WERI-Rb-1 (cell line): ENCODE measurements around the gene XPO4.

Source experiments
- DNase-seq: peaks from one replicate; pipeline ENCODE4 v3.0.0-alpha.2; 2020
- H3K27ac ChIP-seq: fragments of 250-450 bp; sonication (Bioruptor Pico); 2 replicates; pipeline ENCODE4 v1.5.1; 2020; ENCODE audit warnings: mild to moderate bottlenecking, moderate library complexity
- H3K27me3 ChIP-seq: fragments of 250-450 bp; sonication (Bioruptor Pico); 2 replicates; pipeline ENCODE4 v1.5.1; 2021; ENCODE audit warnings: mild to moderate bottlenecking, low read depth, moderate library complexity; ENCODE audit not compliant: insufficient read depth, severe bottlenecking
- H3K36me3 ChIP-seq: fragments of 250-450 bp; sonication (Bioruptor Pico); 2 replicates; pipeline ENCODE4 v1.5.1; 2020; ENCODE audit warnings: mild to moderate bottlenecking, moderate library complexity
- H3K4me3 ChIP-seq: 2 replicates; pipeline ENCODE4 v1.5.1; 2011; ENCODE audit warnings: low read depth, mild to moderate bottlenecking, control low read depth, low read length
- H3K9me3 ChIP-seq: fragments of 250-450 bp; sonication (Bioruptor Pico); 2 replicates; pipeline ENCODE4 v1.5.1; 2021; ENCODE audit warnings: mild to moderate bottlenecking, moderate library complexity; ENCODE audit not compliant: severe bottlenecking
- TF ChIP-seq, protein P1 (sequence below): IDR thresholded peaks from 2 replicates; pipeline ENCODE4 v1.5.1; 2011; ENCODE audit warnings: low read depth, mild to moderate bottlenecking, control low read depth, inconsistent platforms, low read length

Gene XPO4

DNA sequence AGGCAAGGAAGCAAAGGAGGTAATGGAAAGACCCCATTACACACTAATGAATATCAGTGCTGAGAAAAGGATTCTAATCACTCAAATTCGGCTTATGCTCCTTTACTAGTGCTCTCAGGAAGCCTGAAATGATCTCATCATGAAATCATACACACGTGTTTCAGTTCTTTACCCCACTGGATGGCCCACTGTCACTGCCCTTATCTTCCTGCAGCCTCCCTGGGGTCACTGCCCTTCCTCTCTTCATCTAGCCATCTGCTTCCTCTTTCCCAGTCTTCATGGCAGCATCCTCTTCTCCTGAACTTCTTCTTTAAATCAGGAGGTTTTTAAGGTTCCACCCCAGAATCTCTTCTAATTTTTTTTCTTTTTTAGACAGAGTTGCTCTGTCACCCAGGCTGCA is 100.8 kb downstream of the XPO4 start:
- no peak for DNase-seq
- H3K9me3 ChIP-seq: no peaks in the 10 kb centered on the region
- TF ChIP-seq, protein P1, sequence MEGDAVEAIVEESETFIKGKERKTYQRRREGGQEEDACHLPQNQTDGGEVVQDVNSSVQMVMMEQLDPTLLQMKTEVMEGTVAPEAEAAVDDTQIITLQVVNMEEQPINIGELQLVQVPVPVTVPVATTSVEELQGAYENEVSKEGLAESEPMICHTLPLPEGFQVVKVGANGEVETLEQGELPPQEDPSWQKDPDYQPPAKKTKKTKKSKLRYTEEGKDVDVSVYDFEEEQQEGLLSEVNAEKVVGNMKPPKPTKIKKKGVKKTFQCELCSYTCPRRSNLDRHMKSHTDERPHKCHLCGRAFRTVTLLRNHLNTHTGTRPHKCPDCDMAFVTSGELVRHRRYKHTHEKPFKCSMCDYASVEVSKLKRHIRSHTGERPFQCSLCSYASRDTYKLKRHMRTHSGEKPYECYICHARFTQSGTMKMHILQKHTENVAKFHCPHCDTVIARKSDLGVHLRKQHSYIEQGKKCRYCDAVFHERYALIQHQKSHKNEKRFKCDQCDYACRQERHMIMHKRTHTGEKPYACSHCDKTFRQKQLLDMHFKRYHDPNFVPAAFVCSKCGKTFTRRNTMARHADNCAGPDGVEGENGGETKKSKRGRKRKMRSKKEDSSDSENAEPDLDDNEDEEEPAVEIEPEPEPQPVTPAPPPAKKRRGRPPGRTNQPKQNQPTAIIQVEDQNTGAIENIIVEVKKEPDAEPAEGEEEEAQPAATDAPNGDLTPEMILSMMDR: no peak
- H3K27me3 ChIP-seq: no peaks in the 10 kb centered on the region
- H3K36me3 ChIP-seq: peaks cover 52% of the 10 kb centered on the region
- H3K27ac ChIP-seq: no peak overlapping the region
- H3K4me3 ChIP-seq: no peak overlapping the region

DNA sequence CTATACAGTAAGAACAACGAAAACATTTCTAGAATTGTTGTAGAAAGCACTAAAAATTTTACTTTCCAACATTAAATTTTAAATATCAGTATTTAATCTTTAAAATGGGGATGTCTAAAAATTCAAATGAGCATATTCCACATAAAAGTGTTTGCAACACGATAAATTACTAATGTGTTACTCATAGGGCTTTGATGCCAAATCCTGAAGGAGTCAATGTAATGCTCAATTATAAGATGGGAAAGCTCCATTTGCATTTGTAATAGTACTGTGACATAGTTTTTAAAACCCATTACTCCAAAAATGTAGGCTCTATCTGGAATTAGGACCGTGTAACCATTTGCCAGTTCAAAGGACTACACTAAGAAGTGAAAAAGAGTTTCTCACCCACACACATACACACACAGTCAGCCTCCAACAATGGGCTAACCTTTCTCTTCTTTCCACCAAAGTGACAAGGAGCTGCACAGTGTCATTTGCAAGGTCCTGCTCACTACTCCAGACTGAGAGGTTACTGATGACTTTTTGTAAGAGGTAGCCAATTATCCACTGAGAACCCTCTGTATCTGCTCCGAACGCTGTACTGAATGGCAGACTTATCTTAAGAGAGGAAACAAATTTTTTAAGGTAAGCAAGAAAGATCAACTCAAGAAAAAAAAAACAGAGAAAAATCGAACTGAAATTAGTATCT is 102.7 kb downstream of the XPO4 start:
- H3K36me3 ChIP-seq: peaks cover 61% of the 10 kb centered on the region
- TF ChIP-seq, protein P1: no peak
- H3K4me3 ChIP-seq: no peak overlapping the region
- no peak for DNase-seq
- no peak overlapping the region for H3K27ac ChIP-seq
- no peaks in the 10 kb centered on the region for H3K9me3 ChIP-seq
- H3K27me3 ChIP-seq: no peaks in the 10 kb centered on the region

DNA sequence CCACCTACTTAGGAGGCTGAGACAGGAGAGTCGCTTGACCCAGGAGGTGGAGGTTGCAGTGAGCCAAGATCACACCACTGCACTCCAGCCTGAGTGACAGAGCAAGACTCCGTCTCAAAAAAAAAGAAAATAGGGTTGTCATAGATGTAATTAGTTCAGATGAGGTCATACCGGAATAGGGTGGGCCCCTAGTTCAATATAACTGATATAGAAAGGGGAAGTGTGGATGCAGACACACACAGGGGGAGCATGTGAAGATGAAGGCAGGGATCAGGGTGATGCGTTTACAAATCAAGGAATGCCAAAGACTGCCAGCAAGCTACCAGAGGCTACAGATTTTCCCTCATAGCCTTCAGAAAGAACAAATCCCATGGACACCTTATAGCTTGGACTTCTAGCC is 104.5 kb downstream of the XPO4 start:
- Histone ChIP-seq H3K4me3 (no peak overlapping the region), H3K27me3 (no peaks in the 10 kb centered on the region), H3K9me3 (no peaks in the 10 kb centered on the region), H3K27ac (no peak overlapping the region), H3K36me3 (peaks cover 77% of the 10 kb centered on the region)
- TF ChIP-seq, protein P1: no peak
- DNase-seq: no peak

DNA sequence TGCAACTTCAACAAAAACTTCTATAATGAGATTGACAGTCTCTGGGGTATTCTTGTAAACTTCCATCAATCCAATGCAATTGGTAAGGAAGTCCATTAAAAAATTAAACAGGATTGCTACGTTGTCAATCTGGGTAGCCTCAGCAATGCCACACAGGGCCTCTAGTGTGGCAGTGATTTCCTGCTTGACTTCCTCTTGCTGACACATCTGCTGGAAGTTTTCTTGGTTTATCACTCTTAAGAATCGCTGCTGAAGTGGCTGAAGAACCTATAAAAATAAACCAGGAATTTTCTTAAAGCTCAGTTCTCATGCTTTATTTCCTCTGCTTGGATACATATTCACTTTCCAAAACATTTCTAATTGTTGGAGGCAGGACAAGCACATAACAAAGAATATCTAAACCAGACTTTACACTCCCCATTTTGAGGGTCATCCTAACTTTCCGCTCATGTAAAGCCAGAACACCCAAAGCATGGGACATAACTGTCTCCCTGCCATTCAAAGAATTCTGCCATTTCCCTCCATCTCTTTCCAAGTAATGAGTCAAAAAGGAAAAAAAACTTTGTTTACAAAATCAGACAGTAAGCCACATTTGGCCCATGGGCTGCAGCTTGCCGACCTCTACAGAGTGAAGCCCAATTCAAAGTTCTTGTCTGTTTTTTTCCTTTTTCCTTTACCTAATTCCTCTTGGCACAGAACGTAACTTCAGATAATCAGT is 105.6 kb downstream of the XPO4 start:
- Histone ChIP-seq H3K4me3 (no peak overlapping the region), H3K27me3 (no peaks in the 10 kb centered on the region), H3K9me3 (no peaks in the 10 kb centered on the region), H3K36me3 (peaks cover 78% of the 10 kb centered on the region), H3K27ac (no peak overlapping the region)
- TF ChIP-seq, protein P1: no peak
- DNase-seq: no peak

DNA sequence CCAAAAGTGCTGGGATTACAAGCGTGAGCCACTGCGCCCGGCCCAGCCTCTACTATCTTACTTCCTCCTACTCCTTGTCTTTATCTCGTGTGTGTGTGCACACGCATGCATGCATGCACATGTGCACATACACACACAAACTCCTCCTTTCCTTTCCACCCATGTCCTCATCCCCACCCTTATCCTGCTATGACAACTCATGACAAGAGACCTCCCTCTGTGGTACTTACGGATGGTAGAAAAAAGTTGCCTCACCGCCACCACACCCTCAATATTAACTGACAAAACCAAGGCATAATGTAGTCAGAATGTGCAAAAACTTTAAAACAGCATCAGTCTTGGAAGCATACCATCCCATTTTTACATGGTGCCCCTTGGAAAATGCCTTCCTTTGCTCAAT is 112.9 kb downstream of the XPO4 start:
- no peaks in the 10 kb centered on the region for H3K27me3 ChIP-seq
- H3K36me3 ChIP-seq: peaks cover 61% of the 10 kb centered on the region
- H3K9me3 ChIP-seq: no peaks in the 10 kb centered on the region
- DNase-seq: no peak
- TF ChIP-seq, protein P1: no peak
- no peak overlapping the region for H3K4me3 ChIP-seq
- H3K27ac ChIP-seq: no peak overlapping the region

DNA sequence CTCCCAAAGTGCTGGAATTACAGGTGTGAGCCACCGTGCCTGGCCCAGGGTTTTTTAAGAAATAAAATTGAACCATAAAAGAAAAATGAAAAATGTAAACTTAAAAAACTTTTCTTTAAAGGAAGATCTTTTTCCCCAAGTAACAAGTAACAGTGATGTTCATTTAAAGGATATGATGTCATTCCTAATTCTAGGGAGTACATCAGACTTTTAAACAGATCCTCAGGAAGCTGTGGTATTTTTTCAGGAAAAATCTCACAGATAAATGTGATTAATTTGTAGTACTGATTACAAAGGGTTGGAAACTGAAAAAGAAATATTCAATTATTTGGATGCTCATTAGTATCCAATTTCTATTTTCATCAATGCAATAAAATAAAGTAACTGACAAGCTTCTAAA is 114.2 kb downstream of the XPO4 start:
- Histone ChIP-seq H3K9me3 (no peaks in the 10 kb centered on the region), H3K4me3 (no peak overlapping the region), H3K27me3 (no peaks in the 10 kb centered on the region), H3K36me3 (peaks cover 56% of the 10 kb centered on the region), H3K27ac (no peak overlapping the region)
- TF ChIP-seq, protein P1: no peak
- DNase-seq: no peak
